OCI-M1 (cell line): ENCODE results near the gene MRPL30.
A peak's percentile ranks its signal among the peaks of the same experiment; 100 is the strongest.

Source experiments
- DNase-seq: peaks from one replicate; lab custom pipeline; 2025; lab: John Stamatoyannopoulos, UW

MRPL30 gene

DNA sequence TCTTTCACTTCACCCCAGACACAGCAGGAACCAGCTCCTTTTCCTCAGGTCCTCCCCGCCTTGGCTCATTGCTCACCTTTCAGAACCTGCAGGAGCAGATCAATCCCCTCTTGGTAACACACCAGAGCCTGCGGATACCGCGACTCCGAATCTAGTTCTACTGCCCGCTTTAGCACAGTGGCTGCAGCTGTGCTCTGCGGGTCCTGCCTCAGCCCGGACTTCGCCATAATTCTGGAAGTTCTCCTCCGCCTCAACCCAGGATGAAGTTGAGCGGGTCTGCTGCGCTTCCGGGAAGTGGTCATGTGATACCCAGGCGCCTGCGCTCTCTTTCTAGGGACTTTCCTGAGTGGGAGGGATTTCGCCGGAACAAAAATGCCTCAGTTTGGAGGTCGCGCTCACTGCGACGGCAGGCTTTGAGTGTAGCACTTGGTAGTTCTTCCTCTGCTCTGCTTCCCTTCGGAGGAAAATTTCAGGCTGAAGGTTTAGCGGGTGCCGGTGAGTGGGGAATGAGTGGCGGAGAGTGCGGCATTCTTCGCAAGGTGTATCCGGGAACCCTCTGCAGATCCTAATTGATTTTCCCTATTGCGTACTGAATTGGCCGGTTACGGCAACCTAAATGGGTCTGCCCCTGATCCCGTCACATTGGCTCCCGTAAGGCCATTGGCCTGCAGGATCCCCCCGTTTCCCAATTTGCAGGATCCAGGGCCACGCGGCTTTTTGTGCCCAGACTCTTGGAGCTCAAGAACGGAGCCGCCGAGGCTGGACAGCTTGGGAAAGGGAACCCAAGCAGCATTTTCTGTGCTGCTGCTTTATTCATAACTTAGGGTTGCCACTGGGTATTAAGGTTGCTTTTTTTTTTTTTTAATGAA is at the start of gene MRPL30, which contains the start of gene MITD1:
Gene MRPL30, plus strand, starts transcription at position 430 of the 869 bp plus-strand sequence. CDS start 5,020 bp downstream, outside the sequence.
Gene MITD1, minus strand, starts transcription at position 304 of the 869 bp plus-strand sequence. Its CDS starts 77 bp downstream, at position 227.
- DNase-seq: peak; percentile 93

- peak; percentile 18 for DNase-seq
Measured at GRCh38 chr2:99135044-99135556, 45.9 kb upstream of the MRPL30 start.

- no peak for DNase-seq
Measured at GRCh38 chr2:99139003-99139402, 42.0 kb upstream of the MRPL30 start.

DNA sequence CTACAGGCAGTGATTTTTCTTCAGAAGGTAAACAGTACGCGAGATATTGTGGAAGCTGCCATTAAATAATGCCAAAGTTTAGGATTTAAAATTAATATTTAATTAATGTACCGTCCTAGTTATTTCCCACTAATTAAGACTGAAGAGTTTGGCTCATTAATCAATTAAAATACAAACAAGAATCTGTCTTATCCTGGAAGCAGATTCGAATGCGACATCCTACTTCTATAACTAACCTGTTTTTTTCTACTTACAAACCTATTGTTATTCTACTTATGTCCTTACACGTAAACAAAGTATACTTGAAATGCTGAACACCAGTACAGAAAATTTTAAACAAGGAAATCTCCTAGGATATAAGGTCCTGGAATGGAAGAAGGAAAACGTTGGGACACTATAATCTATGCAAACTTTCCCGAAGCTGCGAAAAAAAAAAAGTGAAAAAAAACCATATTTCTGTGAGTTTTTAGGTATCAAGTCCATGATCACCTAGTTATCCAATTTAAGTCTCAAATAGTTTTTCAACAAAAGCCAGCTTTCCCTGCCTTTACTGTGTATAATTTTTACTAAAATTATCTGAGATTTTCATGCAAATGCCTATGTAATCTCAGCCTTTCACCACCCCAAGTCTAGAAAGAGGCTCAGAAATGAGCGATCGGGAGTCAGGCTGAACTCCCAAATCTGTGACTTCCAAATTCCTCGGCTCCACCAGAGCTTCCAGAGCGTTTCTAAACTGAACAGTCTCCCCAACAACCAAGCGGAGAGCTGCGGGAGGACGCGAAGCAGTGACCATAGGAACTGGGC is 40.7 kb upstream of the MRPL30 start:
- no peak for DNase-seq

GRCh38 chr2:99140860-99141109 is 40.2 kb upstream of the MRPL30 start:
- DNase-seq: no peak

- DNase-seq: peak; percentile 85
Measured at GRCh38 chr2:99141110-99142108, 39.6 kb upstream of the MRPL30 start, which contains the start of gene C2orf15. TSS of gene C2orf15 (plus strand) at chr2:99141707. CDS start at chr2:99150559, 8,852 bp downstream.

DNA sequence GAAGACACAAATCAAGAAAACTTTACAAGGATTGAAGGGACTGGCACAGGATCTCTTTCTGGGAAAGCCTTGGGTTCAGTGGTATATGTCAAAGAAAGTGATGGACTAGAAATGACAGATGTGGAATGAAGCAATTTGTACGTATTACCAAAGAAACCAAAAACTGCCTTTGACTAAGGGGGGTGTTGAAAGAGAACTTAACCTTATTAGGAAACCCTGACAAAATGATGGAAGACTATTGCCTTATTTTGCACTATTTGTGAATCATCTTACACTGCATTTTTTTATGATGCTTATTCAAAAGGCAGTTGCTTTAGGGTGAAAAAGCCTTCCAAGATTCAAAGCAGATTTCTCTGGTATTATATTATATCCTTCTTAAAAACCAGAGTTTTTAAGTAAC is 30.3 kb upstream of the MRPL30 start:
- DNase-seq: no peak

- no peak for DNase-seq
Measured at GRCh38 chr2:99152199-99152895, 28.6 kb upstream of the MRPL30 start.

DNA sequence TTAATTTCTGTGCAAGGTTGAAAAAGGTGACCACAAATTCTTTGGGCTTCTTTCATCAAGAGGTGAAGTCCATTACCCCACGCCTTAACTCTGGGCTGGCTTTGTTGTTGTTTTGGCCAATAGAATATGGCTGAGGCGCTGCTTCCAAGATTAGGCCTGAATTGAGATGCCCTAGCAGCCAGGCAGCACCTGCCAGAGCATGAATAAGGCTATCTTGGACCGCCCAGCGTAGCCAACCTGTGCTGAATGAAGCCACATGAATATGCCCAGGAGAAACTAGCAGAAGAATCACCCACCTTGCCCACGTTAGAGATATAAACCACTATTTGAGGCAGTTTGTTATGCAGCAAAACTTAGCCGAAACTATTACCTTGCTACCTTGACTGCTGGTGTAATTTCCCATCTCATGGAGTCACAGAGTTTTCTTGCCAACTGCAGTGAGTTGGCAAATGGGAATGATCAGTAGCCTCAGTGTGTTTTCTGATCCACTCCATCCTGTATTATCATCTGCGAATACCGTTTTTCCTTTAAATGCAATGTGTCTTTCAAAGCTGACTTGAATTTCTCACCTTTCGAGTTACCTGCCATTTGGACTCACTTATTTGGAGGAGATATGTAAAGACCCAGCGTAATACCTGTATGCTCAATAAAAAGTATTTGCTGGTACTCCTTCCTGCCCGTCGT is 26.9 kb upstream of the MRPL30 start:
- peak; percentile 28 for DNase-seq

- peak; percentile 90 for DNase-seq
Measured at GRCh38 chr2:99154643-99155536, 26.1 kb upstream of the MRPL30 start, which contains the start of the genes LIPT1 and TSGA10. TSS of gene LIPT1 (plus strand) at chr2:99154967. CDS start at chr2:99161958, 6,991 bp downstream. TSS of gene TSGA10 (minus strand) at chr2:99154942. CDS start at chr2:99109439, 45,503 bp downstream.

- no peak for DNase-seq
Measured at GRCh38 chr2:99156891-99157290, 24.1 kb upstream of the MRPL30 start.

DNA sequence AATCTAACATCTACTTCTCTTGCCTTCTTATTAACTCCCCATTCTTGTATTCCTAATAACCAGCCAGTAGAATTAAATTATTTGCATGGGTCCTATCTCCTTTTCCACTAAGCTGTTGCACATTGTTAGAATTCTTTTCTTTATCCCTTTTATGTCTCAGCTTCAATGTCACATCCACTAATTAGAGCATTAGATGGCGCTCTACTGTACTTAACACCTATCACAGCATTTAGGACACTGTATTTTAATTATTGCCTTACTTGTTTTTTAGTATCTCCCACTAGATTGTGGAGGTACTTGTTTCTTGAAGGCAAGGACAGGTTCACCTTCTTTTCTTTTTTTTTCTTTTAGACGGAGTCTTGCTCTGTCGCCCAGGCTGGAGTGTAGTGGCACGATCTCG is 22.4 kb upstream of the MRPL30 start:
- DNase-seq: no peak

GRCh38 chr2:99159594-99159993 is 21.4 kb upstream of the MRPL30 start:
- no peak for DNase-seq

DNA sequence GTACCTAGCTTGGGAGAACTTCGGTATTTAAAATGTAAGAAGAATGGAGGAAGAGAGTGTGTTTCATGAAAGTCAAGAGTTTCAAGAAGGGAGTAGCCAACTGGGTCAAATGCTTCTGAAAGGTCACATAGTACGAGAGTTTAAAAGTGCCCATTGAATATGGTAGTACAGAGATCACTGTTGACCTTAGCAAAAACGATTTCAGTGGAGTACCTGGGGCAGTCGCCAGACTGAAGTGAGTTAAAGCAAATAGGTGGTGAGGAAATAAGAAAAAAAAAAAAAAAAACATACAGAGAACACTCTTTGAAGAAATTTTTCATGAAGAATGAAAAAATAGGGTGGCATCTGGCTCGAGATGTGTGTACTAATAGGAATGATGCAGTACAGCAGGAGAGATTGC is 14.8 kb upstream of the MRPL30 start:
- no peak for DNase-seq

- DNase-seq: no peak
Measured at GRCh38 chr2:99169534-99169933, 11.4 kb upstream of the MRPL30 start.

DNA sequence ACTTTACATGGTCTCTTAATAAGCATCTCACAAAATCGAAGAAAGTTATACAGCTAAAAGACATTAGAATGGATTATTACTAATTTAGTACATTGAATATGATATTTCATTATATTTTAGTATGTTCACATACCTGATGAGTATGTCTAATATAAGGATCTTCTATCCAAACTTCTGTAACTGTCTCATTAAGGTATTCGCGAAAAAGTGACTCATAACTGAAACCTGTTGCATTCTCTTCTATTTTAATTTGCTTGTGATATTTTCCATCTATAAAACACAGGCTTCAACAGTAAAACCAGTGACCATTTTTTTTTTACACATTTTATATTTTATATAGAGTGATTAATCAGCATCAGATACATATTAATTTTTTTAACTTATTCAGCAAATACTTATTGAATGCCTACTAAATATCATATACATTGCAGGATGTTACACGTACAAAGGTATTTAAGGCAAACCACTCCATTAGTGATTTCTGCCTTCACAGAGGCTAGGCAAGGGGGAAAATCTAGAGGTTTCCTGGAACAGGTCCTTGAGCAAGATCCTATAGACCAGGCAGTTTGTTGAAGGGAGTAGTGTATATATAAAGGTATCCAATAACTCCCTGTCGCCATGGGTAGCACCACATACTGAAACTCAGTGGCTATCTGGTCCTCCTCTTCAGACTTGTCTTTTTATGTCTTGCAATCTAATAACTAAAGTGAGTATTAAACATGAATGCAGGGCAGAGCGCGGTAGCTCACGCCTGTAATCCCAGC is 9.4 kb upstream of the MRPL30 start:
- no peak for DNase-seq

GRCh38 chr2:99181624-99182000 is 628 bp downstream of the MRPL30 start:
- DNase-seq: peak; percentile 11

DNA sequence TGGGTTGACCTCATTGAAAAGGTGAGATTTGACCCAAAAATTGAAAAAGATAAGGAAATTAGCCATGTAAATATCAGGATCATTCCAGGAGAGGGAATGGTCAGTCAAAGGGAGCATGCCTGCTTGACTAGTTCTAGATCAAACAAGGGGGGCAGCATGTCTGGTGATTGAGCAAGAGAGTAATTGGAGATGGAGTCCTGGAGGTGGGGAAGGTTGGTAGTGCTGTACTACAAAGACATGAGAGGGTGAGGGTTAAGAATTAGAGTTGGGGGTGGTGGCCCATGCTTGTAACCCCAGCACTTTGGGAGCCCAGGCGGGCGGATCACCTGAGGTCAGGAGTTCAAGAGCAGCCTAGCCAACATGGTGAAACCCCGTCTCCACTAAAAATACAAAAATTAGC is 2.0 kb downstream of the MRPL30 start:
- DNase-seq: no peak
